Heart left ventricle (tissue), 13 donors: ENCODE data around the gene MPPED1.

ENCODE experiments used
- POLR2A ChIP-seq, 2 donors: fragments of 450-650 bp; IDR thresholded peaks; one replicate each; pipeline ENCODE4 v1.6.1; 2017; ENCODE audit warnings: antibody characterized with exemption in 2 of 2, mild to moderate bottlenecking in 2 of 2, moderate library complexity in 2 of 2
- TF ChIP-seq, protein P1 (sequence below), 12 donors: fragments of 200-600 bp; sonication (generic) in 4 of 12; IDR thresholded peaks; one replicate each; pipeline versions ENCODE4 v1.5.0 to v1.8.0; 2018 to 2022; ENCODE audit warnings: antibody characterized with exemption in 12 of 12, mild to moderate bottlenecking in 5 of 12
- donor health status: ischemic (EF 13 %, LVEDD 7.1; RV severe dilation, severe dysfunction).
- donor health status: DM: no; HTN: yes; CAD: no.
- donor health status: DM: no; HTN: no; CAD: no.
- donor health status: ischemic (EF 25% LVEDD 6.9; RV normal size, moderate dysfunction).
- donor health status: ischemic (EF 25% LVEDD 5.7; RV mildly dilated, moderate dysfunction).
- donor health status: ischemic (EF 35%, LVEDD 5.7; RV mildly dilated, moderate dysfunction).
- donor health status: nonischemic (EF 11% LVEDD 7.7; RV severe dilation, severe dysfunction).
- donor health status: DM: yes; HTN: yes; CAD: no.
- donor health status: PGD.
- donor health status: ischemic (EF 29% LVEDD 5.4; RV normal size, mild dysfunction).
- donor health status: nonischemic (EF 23%, LVEDD 6.1; RV moderate dilation, normal function).

DNA sequence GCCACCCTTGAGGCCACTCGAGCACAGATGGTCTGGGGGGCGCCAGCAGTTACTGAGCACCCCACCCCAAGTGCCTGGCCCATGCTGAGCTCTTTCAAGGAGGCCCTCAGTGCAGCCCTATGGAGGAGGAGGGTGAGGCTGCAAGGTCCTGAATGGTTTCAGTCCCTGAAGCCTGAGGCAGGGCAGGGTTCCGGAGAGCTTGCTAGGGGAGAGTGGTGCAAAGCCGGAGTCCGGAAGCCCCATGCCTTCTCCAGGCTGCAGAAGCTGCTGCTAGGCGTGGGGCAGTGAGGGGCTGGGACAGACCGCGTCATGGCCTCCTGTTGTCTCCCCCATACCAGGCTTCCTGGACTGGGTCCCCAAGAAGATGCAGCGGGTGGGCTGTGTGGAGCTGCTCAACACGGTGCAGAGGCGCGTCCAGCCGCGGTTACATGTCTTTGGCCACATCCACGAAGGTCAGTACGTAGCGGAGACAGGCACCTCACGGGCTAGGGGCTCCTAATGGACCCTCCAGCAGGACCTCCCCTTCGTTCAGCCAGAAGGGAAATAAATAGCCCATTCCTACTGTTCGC is 90.6 kb downstream of the MPPED1 start:
- TF ChIP-seq, protein P1, sequence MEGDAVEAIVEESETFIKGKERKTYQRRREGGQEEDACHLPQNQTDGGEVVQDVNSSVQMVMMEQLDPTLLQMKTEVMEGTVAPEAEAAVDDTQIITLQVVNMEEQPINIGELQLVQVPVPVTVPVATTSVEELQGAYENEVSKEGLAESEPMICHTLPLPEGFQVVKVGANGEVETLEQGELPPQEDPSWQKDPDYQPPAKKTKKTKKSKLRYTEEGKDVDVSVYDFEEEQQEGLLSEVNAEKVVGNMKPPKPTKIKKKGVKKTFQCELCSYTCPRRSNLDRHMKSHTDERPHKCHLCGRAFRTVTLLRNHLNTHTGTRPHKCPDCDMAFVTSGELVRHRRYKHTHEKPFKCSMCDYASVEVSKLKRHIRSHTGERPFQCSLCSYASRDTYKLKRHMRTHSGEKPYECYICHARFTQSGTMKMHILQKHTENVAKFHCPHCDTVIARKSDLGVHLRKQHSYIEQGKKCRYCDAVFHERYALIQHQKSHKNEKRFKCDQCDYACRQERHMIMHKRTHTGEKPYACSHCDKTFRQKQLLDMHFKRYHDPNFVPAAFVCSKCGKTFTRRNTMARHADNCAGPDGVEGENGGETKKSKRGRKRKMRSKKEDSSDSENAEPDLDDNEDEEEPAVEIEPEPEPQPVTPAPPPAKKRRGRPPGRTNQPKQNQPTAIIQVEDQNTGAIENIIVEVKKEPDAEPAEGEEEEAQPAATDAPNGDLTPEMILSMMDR (IDR thresholded peaks at IDR 0.05): no peak
- TF ChIP-seq POLR2A (IDR thresholded peaks at IDR 0.05): no peak
